NCI-H82 treated with DMSO at 0.1 percent for 48 hours (cell line): ENCODE data around the gene AGPS.
A peak's percentile ranks its signal among the peaks of the same experiment; 100 is the strongest.
"Not testable (repeated sequence)": the region's sequence is repeated elsewhere in the genome, so short reads cannot be mapped to it uniquely, and the experiment has no call there.

ENCODE experiments used
- DNase-seq: peaks from one replicate; lab custom pipeline; 2025; ENCODE audit not compliant: unreplicated experiment; lab: John Stamatoyannopoulos, UW

Gene AGPS

DNA sequence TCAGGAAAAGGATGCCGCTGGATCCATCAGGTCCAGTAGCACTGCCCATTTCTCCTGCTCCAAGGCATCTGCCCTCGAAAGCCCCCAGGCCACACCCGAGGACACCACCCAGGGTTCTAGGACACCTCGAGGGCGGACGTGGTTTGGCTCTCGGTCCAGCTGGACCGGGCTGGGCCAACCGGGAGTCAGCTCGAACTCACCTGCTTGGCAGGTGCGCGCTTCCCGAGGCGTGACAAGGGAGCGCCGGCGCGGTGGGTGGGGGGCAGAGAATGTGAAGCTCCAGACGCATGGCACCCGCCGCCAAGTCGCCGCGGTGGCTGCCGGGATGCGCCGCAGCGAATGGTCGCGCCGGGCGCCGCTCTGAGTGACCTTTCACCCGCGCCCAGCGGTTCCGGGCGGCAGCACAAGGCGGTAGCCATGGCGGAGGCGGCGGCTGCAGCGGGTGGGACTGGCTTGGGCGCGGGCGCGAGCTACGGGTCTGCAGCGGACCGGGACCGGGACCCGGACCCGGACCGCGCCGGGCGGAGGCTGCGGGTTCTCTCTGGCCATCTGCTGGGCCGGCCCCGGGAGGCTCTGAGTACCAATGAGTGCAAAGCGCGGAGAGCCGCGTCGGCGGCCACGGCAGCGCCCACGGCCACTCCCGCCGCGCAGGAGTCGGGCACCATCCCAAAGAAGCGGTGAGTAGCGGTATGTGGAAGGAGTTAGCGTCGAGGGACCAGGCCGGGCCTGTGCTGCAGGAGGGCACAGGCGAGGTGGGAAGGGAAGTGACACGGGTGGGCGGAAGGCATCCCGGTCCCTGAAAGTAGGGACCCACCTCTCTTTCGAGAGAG is at the start of gene AGPS:
Gene AGPS, plus strand, starts transcription at position 401 of the 830 bp plus-strand sequence. Its CDS starts 17 bp downstream, at position 418.
- peak; percentile 20 for DNase-seq

DNA sequence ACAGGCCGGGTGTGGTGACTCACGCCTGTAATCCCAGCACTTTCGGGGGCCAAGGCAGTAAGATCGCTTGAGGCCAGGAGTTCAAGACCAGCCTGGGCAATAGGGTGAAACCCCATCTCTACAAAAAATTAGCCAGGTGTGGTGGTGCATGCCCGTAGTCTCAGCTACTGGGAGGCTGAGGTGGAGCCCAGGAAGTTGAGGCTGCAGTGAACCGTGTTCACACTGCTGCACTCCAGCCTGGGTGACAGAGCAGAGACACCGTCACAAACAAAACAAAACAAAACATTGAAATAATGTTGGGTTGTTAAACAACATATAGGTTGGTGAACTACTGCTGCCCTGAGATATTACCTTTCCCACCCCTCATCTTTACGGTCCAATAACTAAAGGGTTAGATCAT is 48.8 kb upstream of the AGPS start:
- no peak for DNase-seq

DNA sequence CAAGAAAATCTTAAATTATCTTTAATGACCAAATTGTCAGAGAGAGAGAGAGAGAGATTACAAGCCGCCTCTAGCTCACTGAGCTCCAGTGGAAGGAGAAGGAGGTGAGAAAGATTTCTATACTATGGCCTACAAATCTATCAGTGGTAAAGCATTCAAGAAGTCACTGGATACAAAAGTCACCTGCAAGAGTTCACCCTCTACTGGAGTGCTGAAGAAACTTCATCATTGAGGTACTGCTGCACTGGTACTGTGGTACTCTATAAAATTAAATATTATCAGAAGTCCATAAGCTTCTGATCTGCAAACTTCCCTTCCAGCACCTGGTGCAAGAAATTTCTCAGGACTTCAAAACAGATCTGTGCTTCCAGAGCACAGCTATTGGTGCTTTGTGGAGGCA is 48.3 kb upstream of the AGPS start:
- no peak for DNase-seq

DNA sequence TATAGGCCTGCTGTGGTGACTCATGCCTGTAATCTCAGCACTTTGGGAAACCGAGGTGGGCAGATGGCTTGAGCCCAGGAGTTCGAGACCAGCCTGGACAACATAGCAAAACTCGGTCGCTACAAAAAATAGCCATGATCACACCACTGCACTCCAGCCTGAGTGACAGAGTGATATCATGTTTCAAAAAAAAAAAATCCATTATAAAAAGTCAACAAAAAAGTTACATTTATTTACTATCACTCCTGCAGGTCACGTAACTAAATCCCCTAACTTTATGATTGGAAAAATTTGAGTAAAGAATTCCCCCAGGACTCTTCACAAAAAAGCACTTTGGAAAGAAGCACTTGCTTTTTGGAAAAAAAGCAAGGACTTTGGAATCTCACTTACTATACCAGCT is 46.4 kb upstream of the AGPS start:
- DNase-seq, result no peak

DNA sequence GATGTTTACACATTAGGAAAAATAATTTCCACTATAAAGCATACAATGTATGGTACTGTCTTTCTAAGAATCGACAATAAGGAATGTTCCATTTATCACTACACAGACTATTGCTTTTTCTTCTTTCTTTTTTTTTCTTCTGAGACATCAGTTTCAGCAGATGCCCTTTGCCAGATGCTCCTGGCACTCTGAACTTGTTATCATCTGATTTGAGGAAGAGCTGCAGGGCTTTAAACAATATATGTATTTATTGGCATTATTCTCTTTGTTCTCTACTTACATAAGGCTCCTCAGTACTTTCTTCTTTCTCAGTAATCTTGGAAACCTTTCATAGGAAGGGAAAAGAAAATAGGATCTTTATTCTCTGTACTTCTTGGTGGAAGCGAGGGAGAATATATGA is 45.0 kb upstream of the AGPS start:
- DNase-seq, result no peak

DNA sequence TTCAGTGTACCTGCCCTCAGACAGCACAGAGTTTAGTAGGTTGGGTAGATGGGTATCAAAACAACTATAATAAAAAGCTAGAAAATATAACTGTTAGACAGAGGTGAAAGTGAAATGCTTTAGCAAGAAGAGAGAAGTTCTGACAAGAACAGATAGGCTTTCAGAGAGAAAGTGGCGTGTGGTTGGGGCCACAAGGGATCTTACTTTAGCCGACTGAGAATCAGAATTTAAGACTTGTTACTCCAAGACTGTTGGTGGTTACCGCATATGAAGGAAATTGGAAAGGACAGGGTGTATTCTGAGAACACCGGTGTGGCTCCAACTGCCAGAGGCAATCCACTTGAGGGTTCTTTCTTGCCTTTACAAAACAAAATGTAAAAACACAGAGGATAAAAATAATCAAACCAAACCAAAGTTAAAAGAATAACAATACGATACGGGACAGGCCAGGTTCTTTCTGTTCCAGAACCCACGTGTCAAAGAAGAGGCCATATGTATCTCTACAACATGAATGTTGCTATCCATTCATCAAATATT is 44.4 kb upstream of the AGPS start:
- DNase-seq, result no peak

DNA sequence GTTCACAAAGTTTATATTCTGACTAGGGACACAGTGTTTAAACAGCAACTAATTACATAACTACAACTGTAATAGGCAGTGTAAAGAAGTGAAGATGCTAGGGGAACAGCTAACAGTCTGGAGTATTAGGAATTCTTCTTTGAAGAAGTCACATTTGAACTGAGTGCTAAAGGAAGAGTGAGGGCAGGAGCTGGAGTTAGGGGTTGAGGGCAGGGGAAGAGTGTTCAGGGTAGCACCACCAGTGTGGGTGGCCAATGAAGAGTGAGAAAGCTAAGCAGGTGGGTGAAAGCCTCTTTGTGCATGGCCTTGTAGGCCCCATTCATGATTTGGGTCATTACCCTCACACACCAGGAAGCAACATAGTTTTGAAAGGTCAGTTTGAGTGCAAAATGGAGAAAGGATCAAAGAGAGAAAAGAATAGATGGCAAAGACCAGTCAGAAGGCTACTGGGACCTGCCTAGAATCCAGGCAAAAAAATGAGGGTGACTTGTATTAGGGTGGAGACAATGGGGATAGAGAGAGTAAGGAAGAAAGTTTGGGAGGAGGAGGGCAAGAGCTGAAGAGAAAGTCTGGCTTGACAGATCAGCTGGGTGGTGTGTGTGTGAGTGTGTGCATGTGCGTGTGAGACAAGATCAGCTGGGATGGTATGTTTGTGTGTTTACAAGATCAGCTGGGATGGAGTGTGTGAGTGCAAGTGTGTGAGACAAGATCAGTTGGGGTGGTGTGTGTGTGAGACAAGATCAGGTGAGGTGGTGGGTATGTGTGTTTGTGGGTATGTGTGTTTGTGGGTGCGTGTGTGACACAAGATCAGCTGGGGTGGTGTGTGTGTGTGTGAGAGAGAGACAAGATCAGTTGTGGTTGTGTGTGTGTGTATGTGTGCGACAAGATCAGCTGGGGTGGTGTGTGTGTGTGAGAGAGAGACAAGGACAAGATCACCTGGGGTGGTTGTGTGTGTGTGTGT is 43.6 kb upstream of the AGPS start:
- DNase-seq, result no peak

DNA sequence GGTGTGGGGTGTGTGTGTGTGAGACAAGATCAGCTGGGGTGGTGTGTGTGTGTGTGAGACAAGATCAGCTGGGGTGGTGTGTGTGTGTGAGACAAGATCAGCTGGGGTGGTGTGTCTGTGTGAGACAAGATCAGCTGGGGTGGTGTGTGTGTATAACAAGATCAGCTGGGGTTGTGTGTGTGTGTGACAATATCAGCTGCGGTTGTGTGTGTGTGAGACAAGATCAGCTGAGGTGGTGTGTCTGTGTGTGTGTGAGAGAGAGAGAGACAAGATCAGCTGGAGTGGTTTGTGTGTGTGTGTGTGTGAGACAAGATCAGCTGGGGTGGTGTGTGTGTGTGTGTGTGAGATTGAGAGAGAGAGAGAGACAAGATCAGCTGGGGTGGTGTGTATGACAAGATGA is 41.9 kb upstream of the AGPS start:
- not testable (repeated sequence) for DNase-seq

DNA sequence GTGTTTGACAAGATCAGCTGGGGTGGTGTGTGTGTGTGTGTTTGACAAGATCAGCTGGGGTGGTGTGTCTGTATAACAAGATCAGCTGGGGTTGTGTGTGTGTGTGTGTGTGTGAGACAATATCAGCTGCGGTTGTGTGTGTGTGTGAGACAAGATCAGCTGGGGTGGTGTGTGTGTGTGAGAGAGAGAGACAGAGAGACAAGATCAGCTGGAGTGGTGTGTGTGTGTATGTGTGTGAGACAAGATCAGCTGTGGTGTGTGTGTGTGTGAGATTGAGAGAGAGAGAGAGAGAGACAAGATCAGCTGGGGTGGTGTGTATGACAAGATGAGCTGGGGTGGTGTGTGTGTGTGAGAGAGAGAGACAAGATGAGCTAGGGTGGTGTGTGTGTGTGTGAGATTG is 41.5 kb upstream of the AGPS start:
- not testable (repeated sequence) for DNase-seq

DNA sequence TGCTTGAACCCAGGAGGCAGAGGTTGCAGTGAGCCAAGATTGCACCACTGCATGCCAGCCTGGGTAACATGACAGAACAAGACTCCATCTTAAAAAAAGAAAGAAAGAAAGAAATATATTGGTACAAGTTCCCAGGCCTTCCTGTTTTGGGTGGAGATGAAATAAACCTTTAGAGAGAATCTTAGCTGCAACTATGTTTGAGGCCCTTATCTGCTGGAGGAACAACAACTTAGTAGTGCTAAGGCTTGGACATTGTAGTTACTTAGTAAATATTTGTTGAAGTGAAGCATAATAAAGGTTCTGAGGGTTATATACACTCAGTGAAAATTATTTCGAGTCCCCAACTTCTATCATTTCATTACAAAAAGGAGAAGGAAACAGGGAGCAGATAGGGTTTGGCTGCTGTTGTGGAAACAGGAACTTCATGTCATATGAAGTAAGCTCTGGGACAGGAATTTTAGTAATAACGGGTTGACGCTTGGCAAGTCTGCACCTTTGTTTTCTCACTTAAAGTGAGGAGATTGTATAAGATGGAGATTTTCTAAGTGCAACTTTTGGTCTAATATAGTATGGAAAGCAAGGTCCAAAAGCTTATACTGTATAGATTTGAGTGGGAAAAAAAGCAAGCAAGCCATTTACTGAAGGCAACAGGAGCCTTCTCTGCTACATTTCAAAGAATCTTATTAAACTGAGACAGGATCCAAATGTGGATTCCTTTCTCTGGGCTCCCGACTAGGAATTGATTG is 40.0 kb upstream of the AGPS start:
- no peak for DNase-seq

DNA sequence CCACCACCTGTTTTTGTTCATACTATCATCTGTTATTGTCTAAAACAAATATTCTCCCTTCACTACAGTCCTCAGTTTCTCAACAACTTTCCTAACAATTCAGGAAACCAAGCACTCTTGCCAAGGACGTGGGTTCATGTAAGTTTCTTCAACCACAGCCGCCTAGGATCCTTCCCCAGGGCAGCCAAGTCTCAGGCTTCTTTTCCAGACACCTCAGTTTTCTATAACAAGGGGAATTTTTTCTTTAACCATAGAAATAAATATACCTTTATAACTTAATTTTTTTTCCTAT is 39.4 kb upstream of the AGPS start:
- DNase-seq, result no peak

DNA sequence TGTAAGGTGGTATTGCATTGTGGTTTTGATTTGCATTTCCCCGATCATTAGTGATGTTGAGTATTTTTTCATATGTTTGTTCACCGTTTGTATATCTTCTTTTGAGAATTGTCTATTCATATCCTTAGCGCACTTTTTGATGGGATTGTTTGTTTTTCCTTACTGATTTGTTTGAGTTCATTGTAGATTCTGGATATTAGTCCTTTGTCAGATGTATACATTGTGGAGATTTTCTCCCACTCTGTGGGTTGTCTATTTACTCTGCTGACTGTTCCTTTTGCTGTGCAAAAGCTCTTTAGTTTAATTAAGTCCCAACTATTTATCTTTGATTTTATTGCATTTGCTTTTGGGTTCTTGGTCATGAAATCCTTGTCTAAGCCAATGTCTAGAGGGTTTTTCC is 38.0 kb upstream of the AGPS start:
- not testable (repeated sequence) for DNase-seq

DNA sequence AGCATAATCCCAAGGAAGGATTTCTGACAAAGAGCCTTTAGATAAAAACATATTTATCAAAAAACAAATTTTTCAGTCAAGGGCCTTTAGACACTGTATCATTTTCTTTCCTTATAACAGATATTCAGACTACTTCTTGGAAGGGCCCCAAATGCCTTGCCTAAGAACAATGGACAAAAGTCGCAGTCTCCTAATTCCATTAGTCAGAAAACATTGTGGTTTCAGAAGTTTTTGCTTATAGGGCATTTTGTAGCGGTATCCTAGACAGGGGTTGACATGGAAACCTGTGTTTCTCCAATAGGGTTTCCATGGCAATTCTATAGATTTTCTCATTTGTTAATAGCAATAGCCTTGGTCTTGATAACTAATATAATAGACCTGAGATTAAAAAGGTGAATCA is 36.7 kb upstream of the AGPS start:
- DNase-seq, result no peak

DNA sequence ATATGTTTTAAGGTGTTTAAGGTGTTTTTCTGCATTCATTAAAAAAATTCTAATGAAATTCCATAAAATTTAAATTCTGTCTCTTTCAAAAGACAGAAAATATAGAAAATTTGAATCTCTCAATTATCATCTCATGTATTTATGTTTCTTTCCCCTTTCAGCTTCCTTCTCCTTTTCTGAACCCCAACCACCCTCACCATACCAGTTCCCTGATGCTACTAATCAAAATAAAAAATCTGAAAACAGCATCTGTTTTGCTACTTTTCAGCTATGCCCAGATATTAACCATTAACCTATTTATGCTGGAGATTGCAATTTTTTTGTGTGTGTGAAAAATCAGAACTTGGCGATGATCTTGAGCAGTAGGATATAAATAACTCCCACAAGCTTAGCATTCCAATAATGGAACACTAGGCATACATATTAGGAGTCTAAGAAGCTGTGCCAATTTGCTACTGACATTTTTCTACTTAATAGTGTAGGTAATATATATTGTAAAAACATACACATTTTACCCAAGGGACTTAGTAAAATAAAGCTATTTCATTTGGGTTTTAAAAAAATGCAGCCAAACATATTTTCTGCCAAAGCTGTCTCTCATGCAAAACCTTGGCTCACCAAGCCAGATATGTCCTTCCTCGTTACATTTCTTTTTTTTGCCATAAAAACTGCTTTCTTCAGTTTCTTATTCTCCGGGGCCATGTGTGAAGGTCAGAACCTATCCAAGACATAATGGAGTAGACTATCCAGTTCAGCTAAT is 32.6 kb upstream of the AGPS start:
- DNase-seq, result no peak

DNA sequence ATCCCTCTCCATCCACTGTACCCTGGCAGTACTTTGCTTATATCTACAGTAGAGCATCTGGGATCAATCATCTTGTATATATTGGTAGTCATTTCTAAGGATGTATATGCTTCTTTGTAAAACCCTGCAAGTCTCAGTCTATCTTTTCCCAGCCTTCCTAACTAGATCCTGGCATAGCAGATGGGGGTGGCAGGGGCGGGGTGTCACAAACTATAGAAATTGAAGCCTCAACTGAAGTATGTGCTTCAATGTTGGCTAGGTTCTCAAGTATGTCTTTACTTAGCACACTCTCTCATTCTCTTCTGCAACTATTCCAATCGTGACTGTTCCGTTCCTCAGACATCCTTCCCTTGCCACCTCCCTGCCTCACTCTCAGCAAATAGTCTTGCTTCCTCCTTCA is 30.1 kb upstream of the AGPS start:
- no peak for DNase-seq

DNA sequence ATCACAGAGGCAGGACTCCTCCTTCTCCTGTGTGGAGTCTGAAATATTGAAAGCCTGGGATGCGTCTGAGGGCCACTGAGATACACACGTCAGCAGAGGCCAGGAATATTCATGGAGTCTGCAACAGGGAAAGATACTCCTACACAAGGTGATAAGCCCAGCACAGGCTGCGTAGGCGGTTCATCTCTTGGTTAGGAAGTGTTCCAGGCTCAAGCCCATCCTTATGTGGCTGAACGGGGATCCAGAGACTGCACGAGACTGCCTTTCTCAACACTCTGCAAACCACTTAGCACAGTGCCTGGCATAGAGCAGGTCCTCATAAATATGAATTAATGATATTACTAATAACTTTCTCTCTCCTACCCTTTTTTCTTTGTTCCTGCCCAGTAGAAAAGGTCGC is 29.2 kb upstream of the AGPS start:
- no peak for DNase-seq

DNA sequence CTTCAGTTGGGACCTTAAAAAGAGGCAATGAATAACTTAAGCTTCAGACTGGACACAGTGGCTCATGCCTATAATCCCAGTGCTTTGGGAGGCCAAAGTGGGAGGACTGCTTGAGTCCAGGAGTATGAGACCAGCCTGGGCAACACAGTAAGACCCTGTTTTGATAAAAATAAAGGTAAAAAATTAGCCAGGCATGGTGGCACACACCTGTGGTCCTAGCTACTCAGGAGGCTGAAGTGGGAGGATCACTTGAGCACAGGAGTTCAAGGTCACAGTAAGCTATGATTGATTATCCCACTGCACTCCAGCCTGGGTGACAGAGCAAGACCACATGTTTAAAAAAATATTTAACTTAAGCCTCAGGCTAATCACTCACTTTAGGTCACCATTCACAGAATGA is 26.8 kb upstream of the AGPS start:
- not testable (repeated sequence) for DNase-seq

DNA sequence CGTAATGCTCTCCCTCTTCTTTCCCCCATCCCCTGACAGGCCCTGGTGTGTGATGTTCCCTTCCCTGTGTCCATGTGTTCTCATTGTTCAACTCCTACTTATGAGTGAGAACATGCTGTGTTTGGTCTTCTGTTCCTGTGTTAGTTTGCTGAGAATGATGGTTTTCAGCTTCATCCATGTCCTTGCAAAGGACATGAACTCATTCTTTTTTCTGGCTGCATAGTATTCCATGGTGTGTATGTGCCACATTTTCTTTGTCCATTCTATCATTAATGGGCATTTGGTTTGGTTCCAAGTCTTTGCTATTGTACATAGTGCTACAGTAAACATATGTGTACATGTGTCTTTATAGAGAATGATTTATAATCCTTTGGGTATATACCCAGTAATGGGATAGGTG is 24.6 kb upstream of the AGPS start:
- not testable (repeated sequence) for DNase-seq

DNA sequence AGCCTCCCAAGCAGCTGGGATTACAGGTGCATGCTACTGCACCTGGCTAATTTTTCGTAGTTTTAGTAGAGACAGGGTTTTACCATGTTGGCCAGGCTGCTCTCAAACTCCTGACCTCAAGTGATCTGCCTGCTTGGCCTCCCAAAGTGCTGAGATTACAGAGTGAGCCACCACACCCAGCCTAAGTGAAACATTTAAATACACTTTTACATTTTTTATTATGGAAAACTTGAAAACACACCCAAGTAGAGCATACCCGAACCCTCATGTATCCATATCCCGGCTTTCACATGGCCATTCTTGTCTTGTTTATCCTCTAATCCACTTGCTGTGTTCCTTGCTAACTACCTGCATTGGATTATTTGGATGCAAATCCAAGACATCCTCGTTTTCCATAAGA is 13.2 kb upstream of the AGPS start:
- DNase-seq, result no peak

DNA sequence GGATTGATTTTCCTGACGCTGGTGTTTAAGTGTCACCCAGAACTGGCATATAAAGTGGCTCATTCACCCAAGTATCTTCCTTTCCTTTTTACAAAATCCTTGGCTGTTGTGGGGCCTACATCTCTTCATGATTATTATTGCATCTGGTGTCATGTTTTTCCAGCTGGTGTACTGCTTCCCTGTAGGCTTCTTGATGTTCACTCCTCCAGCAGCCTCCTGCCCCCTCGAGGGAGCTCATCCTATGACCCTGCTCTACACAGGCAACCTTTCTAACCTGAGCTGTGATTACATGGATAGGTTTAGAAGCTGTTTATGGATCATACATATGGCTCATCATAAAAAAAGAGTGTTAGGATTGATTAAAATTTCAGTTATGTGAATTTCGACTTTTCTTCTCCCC is 12.4 kb upstream of the AGPS start:
- no peak for DNase-seq

DNA sequence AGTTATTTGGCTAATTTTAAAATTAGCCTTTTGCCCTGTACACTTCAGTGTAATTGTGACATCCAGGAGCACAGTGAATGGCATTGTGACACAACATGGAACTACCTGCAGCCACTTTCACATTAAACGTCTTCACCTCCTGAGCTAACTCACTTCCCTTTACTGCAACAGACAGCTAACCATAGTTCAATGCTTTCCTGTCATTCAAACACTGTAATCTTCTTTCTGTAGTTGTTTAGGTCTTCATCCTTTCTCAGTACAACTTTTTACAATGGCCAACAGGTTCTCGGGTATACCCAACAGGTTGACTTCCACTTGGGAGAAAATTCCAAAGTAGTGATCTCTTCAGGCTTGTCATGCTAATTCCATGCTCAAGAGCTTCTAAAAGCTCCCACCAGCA is 8.6 kb upstream of the AGPS start:
- DNase-seq, result no peak
